Central memory CD8-positive, alpha-beta T cell (primary cell): ENCODE data around the gene TPCN2.

Experiments
- ATAC-seq: fragments of 150-1000 bp; cut with Tn5 transposase; replicated peaks from 2 replicates; pipeline ENCODE4 v1.10.0; 2022; ENCODE audit warnings: mild to moderate bottlenecking, moderate FRiP score, moderate number of reproducible peaks; ENCODE audit not compliant: poor library complexity, severe bottlenecking; ENCODE audit errors: extremely low read depth
- DNase-seq, 2 donors: peaks; one replicate each; pipeline ENCODE4 v3.0.0; 2021; ENCODE audit warnings: low spot score in 2 of 2
- H3K27ac Mint-ChIP-seq: one replicate; pipeline ENCODE4 v1.8.0; 2022; ENCODE audit warnings: low read depth, mild to moderate bottlenecking, moderate library complexity, mixed read lengths
- H3K27me3 Mint-ChIP-seq: one replicate; pipeline ENCODE4 v1.8.0; 2022; ENCODE audit warnings: mixed read lengths
- H3K36me3 Mint-ChIP-seq: one replicate; pipeline ENCODE4 v1.8.0; 2022; ENCODE audit warnings: mild to moderate bottlenecking, moderate library complexity, mixed read lengths; ENCODE audit not compliant: insufficient read depth
- H3K4me1 Mint-ChIP-seq: one replicate; pipeline ENCODE4 v1.8.0; 2022; ENCODE audit warnings: mixed read lengths
- H3K4me3 Mint-ChIP-seq: one replicate; pipeline ENCODE4 v1.8.0; 2022; ENCODE audit warnings: mild to moderate bottlenecking, moderate library complexity, mixed read lengths
- H3K9me3 Mint-ChIP-seq: one replicate; pipeline ENCODE4 v1.8.0; 2022; ENCODE audit warnings: mixed read lengths

The TPCN2 gene

DNA sequence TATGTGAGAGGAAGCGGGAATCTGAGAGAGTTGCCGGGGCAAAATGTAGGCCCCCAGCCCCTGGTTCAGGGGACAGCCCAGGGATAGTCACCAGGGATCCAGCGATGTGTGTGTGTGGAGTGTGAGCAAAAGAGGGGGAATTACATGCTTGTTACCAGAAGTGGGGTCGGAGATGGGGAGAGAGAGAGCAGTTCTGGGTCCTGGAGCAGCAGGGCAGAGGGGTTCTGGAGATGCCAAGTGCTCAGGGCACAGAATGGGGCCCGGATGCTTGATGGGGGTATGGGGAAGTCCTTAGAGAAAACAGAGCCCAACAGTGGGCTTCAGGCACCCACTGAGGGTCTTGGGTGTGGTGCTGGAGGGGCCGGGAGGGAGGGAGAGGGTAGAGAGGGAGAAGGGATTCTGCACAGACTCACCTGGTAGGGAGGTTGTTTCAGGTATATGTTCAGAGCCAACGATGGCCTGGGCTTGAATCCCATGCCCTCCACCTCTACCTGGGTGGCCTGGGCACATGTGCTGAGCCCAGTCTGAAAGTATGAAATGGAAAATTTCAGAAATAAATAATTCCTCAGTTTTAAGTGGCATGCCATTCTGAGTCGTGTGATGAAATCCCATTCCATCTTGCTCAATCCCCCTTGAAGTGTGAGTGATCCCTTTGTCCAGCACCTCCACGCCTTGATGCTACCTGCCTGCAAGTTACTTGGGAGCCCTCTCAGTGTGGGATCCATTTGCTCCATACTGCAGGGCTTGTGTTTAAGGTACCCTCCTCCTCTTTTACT lies 119.4 kb downstream of the TPCN2 start:
- H3K27me3 Mint-ChIP-seq = peaks cover 48% of the 10 kb centered on the region
- H3K27ac Mint-ChIP-seq = no peak overlapping the region
- no peaks in the 10 kb centered on the region for H3K4me1 Mint-ChIP-seq
- H3K9me3 Mint-ChIP-seq = peaks cover 6% of the 10 kb centered on the region
- no peak overlapping the region for H3K4me3 Mint-ChIP-seq
- no peak for DNase-seq
- ATAC-seq = no peak
- H3K36me3 Mint-ChIP-seq = no peaks in the 10 kb centered on the region

DNA sequence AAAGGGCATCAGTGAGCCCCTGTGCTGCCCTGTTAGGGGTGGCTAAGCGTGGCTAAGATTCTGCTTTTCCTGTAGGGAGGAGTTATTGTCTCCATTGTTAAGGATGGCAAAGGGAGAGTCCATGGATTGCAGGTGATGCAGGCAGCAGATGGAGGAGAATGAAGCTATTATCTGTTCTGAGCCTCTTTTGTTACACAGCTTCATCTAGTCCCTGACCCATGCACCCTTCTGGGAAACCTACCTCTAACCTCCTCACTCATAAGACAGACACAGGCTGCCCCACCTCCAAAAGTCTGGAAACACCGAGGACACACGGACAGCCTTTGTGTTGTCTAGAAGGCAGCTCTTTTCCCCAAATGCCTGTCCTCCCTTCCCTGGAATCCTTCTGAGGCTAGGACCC lies 120.7 kb downstream of the TPCN2 start:
- Mint-ChIP-seq H3K27me3 (peaks cover 34% of the 10 kb centered on the region), H3K9me3 (no peaks in the 10 kb centered on the region), H3K4me1 (no peaks in the 10 kb centered on the region), H3K4me3 (no peak overlapping the region), H3K36me3 (no peaks in the 10 kb centered on the region), H3K27ac (no peak overlapping the region)
- no peak for DNase-seq
- no peak for ATAC-seq

DNA sequence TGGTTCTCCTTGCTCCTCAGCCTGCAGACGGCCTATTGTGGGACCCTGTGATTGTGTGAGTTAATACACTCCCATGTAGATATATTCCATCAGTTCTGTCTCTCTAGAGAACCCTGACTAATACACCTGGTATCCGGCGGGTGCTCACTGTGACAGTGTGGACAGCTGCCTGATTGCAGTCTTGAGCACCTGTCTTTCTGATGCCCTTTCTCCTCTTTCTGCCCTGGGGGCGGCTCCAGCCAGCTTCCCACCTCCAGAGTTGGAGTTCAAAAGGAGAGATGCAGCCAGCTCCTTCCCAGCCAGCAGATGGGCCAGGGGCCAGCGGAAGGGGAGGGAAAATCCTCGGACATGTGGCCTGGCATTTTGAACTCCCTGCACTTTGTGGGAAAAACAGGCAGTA lies 122.0 kb downstream of the TPCN2 start:
- DNase-seq = no peak
- Mint-ChIP-seq H3K27me3 (peaks cover 26% of the 10 kb centered on the region), H3K36me3 (no peaks in the 10 kb centered on the region), H3K27ac (no peak overlapping the region), H3K4me1 (no peaks in the 10 kb centered on the region), H3K9me3 (no peaks in the 10 kb centered on the region), H3K4me3 (no peak overlapping the region)
- no peak for ATAC-seq

DNA sequence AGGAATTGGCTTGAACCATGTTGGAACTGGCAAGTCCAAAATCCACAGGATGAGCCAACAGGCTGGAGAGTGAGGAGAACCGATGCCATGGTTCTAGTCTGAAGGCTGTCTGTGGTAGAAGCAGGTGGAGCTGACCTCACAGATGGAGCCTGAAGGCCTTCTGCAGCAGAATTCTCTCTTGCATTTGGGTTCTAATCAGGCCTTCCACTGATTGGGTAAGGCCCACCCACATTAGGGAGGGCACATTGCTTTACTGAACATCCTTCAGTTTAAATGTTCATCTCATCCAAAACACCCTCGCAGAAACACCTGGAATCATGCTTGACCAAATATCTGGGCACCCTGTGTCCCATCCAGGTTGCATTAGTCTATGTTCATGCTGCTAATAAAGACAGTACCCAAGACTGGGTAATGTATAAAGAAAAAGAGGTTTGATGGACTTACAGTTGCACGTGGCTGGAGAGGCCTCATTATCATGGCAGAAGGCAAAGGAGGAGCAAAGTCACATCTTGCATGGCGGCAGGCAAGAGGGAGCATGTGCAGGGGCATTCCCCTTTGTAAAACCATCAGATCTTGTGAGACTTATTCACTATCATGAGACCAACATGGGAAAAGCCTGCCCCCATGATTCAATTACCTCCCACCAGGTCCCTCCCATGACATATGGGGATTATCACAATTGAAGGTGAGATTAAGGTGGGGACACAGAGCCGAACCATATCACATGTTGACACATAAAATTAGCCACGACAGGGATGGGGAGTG lies 122.9 kb downstream of the TPCN2 start:
- Mint-ChIP-seq H3K4me3 (no peak overlapping the region), H3K27ac (no peak overlapping the region), H3K36me3 (no peaks in the 10 kb centered on the region), H3K9me3 (no peaks in the 10 kb centered on the region), H3K27me3 (peaks cover 23% of the 10 kb centered on the region), H3K4me1 (no peaks in the 10 kb centered on the region)
- DNase-seq (no peak), ATAC-seq (no peak)

DNA sequence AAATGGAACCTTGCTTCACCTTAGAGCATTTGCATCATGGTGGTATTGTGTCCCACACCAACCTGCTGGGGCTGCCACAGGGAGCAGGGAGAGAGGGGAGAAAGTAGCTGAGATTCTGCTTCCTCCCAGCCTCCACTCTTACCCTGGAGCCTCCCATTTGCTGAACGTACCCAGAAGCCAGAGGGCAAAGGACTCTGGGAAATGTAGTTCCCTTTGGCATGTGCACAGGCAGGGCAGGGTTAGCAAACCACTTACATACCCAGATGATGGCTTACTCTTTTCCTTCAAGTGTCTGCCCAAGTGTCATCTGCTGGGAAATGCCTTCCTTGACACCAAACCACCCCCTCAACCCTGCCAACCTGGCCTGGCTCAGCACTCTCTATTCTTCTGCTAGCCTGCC lies 123.9 kb downstream of the TPCN2 start:
- DNase-seq = no peak
- ATAC-seq = no peak
- no peaks in the 10 kb centered on the region for H3K9me3 Mint-ChIP-seq
- H3K27me3 Mint-ChIP-seq = peaks cover 16% of the 10 kb centered on the region
- no peak overlapping the region for H3K27ac Mint-ChIP-seq
- H3K36me3 Mint-ChIP-seq = no peaks in the 10 kb centered on the region
- no peak overlapping the region for H3K4me3 Mint-ChIP-seq
- H3K4me1 Mint-ChIP-seq = no peaks in the 10 kb centered on the region

DNA sequence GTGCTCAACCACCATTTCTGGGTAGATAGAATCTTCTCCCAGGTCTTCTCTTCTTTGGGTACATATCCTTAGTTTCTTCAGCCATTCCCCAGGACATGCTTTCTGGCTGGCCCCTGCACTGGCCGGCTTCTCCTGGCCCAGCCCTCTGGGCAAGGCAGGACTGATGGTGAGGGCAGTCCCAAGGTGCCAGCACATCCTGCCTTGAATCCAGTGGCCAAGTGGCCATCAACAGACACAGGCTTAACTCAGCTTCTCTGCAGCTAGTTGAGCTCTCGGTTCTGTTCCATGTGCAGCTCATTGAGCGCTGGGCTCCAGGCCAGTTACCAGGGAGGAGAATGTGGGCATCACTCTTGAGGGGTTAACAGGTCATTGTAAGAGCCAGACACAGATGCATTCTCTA lies 124.6 kb downstream of the TPCN2 start:
- Mint-ChIP-seq H3K27ac (no peak overlapping the region), H3K36me3 (no peaks in the 10 kb centered on the region), H3K4me3 (no peak overlapping the region), H3K4me1 (no peaks in the 10 kb centered on the region), H3K27me3 (peaks cover 10% of the 10 kb centered on the region), H3K9me3 (no peaks in the 10 kb centered on the region)
- DNase-seq = no peak
- ATAC-seq = no peak

DNA sequence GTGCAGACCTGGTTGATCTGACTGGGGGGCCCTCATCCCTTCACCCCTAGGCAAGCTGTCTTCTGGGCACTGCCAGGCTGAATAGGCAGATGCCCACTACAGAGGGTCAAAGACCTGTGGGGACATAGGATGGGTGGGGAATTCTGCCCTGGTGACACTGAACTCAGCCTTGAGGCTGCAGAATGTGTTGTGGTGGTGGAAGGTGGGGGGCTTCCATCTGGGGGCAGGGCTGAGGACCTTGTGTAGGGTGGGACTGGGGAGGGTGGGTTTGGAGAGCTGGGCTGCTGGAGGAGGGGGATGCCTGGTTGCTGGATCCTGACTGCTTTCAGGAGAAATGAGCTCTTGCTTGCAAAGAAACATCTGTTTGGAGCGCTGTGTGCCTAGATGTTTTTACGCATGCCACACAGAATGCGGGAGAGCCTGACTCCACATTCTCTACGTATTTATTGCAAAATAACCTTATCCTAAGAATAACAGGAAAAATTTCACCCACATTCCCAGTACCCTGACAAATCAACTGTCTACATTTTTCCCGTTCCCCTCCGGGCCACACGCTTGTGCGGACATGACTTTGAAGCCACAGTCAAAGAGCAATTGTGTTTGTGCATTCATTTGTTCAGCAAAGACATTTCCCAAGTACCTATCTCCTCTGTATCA lies 125.3 kb downstream of the TPCN2 start:
- ATAC-seq (no peak), DNase-seq (no peak)
- Mint-ChIP-seq H3K9me3 (no peaks in the 10 kb centered on the region), H3K36me3 (no peaks in the 10 kb centered on the region), H3K4me3 (no peak overlapping the region), H3K4me1 (no peaks in the 10 kb centered on the region), H3K27me3 (peaks cover 12% of the 10 kb centered on the region), H3K27ac (no peak overlapping the region)

DNA sequence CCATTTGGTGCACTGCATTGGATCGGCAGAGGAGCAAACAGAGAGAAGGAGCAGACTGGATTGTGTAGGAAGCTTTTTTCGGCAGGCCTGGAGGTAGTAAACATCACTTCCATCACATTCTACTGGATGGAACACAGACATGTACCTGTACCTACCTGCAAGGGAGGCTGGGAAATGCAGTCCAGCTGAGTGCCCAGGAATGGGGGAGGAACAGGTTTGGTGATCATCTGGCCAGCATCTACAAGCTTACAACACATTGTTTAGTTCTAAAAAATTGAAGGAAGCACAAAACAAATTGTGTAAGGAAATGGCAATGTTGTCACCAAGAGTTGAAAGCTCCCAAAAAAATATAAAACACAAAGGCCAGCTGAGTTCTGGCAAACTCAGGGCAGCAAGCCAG lies 126.1 kb downstream of the TPCN2 start:
- Mint-ChIP-seq H3K9me3 (no peaks in the 10 kb centered on the region), H3K27ac (no peak overlapping the region), H3K4me1 (no peaks in the 10 kb centered on the region), H3K36me3 (no peaks in the 10 kb centered on the region), H3K27me3 (peaks cover 16% of the 10 kb centered on the region), H3K4me3 (no peak overlapping the region)
- ATAC-seq (no peak), DNase-seq (no peak)

DNA sequence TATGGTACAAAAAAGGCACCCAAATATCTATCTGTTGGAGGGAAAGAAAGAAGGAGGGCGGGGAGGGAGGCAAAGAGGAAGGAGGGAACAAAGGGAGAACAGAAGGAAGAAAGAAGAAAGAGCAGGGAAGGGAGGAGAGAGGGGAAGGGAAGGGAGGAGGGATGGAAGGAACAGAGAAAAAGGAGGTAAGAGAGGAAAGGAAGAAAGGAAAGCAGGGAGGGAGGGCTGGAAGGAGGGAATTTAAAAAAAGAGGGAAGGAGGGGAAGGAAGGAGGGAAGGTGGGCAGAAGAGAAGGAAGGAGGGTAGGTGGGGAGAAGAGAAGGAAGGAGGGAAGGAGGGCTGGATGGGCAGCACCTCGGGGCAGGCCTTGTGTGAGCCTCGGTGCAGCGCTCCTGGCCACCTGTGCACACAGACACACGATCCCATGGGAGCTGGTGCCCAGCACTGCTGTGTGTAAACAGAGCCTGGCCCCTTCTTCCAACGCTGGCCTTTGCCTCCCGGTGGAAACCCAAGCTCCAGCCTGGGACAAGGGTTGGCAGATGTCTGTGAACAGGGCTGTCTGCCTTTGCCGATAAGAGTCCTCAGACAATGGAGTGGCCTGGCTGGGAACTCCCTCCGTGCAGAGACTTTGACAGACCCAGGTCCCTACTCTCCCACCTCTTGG lies 130.2 kb downstream of the TPCN2 start:
- DNase-seq = no peak
- no peak overlapping the region for H3K4me3 Mint-ChIP-seq
- peaks cover 48% of the 10 kb centered on the region for H3K27me3 Mint-ChIP-seq
- no peaks in the 10 kb centered on the region for H3K9me3 Mint-ChIP-seq
- H3K36me3 Mint-ChIP-seq = peaks cover 2% of the 10 kb centered on the region
- no peak for ATAC-seq
- no peak overlapping the region for H3K27ac Mint-ChIP-seq
- no peaks in the 10 kb centered on the region for H3K4me1 Mint-ChIP-seq

DNA sequence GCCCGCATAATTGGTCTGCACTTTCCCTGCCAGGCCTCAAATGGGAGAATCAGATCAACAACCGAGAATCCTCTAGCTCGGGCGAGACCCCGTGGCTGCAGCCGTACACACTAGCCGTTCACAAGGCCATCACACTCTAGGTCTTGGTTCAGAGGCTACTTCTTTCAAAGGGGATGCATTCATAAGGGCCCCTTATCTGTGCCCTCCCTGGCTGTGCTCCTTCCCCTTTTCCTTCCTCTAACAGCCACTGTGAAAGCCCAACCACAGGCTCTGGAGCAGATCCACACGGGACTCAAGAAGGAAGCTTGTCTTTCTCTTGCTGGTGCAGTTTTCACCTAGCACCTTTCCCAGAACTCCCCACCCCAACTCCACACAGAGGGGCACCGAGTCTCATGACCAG lies 131.5 kb downstream of the TPCN2 start:
- no peak overlapping the region for H3K27ac Mint-ChIP-seq

DNA sequence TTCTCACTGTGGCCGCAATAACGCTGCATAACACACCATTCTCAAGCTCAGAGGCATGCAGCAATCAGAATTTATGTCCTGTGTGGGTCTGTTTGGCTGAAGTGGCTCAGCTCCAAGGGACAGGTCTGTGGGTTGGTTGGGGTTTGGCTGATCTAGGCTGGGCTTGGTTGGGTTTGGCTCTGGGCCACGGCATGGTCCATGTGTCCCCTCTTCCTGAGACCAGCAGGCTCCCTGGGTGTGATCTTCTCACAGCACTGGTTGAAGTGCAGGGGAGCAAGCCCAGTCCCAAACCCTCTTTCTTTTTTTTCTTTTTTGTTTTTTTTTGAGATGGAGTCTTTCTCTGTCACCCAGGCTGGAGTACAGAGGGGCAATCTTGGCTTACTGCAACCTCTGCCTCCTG lies 132.0 kb downstream of the TPCN2 start:
- Mint-ChIP-seq H3K4me1 (no peaks in the 10 kb centered on the region), H3K4me3 (no peak overlapping the region), H3K9me3 (no peaks in the 10 kb centered on the region), H3K36me3 (peaks cover 2% of the 10 kb centered on the region), H3K27me3 (peaks cover 50% of the 10 kb centered on the region), H3K27ac (no peak overlapping the region)
- ATAC-seq = no peak
- no peak for DNase-seq

More for the DNA sequence above, 131.5 kb downstream of the TPCN2 start:
- Mint-ChIP-seq H3K36me3 (peaks cover 2% of the 10 kb centered on the region), H3K27me3 (peaks cover 50% of the 10 kb centered on the region), H3K4me3 (no peak overlapping the region), H3K4me1 (no peaks in the 10 kb centered on the region), H3K9me3 (no peaks in the 10 kb centered on the region)
- DNase-seq = no peak
- ATAC-seq = no peak

DNA sequence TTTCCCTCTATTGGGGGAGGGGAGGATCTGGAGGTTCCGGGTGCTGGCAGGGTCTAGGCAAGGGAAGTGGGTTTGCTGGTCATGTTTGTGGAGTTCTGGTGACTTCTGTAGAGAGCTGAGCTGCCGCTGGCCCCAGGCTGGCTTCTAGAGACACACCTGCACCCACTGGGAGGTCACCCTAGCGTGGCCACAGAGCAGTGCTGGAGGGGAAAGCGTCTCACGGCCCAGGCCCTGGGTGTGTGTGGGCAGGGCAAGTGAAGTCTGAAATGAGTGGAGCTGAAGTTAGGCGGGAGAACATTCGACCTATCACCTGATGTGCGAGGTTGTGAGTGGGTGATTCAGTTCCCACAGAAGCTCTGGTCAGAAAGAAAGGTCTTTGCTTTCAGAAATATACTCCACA lies 134.9 kb downstream of the TPCN2 start:
- H3K36me3 Mint-ChIP-seq = peaks cover 4% of the 10 kb centered on the region
- H3K27ac Mint-ChIP-seq = no peak overlapping the region
- H3K4me1 Mint-ChIP-seq = no peaks in the 10 kb centered on the region
- no peak for ATAC-seq
- no peak for DNase-seq
- peaks cover 7% of the 10 kb centered on the region for H3K9me3 Mint-ChIP-seq
- peaks cover 46% of the 10 kb centered on the region for H3K27me3 Mint-ChIP-seq
- no peak overlapping the region for H3K4me3 Mint-ChIP-seq
